ENCODE data around the gene GPR62.

Gene GPR62

DNA sequence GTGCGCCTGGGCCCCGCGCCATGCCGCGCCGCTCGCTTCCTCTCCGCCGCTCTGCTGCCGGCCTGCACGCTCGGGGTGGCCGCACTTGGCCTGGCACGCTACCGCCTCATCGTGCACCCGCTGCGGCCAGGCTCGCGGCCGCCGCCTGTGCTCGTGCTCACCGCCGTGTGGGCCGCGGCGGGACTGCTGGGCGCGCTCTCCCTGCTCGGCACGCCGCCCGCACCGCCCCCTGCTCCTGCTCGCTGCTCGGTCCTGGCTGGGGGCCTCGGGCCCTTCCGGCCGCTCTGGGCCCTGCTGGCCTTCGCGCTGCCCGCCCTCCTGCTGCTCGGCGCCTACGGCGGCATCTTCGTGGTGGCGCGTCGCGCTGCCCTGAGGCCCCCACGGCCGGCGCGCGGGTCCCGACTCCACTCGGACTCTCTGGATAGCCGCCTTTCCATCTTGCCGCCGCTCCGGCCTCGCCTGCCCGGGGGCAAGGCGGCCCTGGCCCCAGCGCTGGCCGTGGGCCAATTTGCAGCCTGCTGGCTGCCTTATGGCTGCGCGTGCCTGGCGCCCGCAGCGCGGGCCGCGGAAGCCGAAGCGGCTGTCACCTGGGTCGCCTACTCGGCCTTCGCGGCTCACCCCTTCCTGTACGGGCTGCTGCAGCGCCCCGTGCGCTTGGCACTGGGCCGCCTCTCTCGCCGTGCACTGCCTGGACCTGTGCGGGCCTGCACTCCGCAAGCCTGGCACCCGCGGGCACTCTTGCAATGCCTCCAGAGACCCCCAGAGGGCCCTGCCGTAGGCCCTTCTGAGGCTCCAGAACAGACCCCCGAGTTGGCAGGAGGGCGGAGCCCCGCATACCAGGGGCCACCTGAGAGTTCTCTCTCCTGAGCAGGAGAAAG is 951 bp downstream of the GPR62 start:
- DNase-seq: peak; percentile 76

DNA sequence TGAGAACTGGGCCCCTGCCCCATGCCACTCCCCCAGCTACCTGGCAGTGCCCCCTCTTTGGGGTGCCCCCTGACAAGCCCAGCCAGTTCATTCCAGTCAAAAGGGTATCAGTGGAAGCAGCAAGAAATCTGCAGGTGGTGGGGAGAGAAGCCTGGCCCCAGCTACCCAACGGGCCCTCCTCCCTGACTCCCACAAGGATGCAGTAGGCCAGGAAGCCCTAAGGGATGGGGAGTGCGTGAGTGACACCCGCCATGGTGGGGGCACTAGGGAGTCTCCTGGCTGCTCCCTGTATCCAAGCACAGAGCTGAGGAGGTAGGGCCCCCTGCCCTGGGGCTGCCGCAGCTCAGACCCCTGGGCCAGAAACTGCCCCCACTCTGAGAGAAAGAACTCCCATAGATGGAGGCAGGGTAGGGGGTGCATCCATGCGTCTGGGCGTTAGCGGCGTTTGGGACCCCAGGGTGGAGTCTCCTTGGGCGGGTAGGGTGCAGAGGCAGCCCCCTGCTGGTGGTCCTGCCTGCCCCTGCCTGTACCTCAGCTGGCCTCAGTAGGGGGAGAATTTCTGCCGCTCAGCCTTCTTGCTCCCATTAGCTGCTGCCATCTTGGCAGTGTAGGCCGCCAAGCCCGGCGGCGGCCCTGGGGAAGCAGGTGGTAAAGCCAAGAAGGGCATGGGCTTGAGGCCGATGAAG is 2.5 kb downstream of the GPR62 start:
- DNase-seq: no peak

DNA sequence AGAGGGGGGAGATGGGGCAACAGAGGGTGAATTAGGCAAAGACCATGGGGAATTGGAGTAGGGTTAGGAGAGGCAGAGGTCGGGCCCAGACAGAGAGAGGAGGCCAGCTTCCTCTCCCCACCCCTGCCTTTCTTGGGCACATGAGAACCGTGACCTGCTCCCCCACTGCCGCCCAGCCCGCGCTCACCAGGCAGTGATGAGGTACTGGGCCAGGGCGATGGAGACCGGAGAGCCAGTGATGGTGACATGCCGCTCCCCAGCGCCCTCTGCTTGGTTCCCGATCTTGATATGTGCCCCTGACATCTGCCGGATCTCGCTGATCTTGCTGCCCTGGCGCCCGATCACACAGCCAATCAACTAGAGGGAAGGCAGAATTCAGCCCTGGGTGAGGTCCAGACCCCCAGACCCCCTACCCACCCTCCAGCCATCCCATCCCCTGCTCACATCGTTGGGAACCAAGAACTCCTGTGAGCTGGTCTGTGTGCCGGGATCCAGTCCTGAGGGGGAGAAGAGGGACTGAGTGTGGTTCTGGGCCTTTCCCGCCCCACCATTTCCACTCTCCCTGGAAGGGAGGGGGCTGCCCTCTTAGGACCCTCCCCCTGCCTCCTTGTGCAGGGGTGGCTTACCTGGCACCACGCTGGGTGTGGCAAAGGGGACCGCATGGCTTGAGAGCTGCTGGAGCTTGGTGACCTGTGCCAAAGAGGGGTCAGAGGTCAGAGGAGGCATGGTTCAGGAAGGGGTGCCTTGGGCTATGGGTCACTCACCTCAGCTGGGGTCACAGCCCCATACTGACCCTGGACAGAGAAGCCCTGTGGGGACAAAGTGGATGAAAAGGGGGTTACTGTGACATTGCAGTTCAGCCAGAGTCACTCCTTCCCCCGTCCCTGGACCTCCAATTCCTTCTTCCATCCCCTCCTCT is 3.7 kb downstream of the GPR62 start:
- DNase-seq: no peak

DNA sequence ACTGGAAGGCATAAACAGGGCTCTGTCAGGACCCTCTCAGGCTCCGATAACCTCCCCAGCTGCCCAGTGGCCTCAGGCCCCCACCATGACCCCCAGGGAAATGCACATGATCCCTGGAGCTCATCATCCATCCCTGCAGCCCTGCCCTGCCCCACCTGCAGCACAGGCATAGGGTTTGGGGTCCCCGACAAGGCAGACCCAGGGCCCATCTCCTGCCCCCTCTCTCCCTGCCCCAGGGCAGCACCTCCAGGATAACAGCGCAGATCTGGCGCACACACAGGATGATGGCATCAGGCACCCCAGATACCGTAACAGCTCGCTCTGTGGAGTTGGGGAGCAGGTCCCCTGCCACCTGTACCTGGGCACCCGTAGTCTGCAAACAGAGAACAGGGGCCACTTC is 4.5 kb downstream of the GPR62 start:
- DNase-seq: no peak

DNA sequence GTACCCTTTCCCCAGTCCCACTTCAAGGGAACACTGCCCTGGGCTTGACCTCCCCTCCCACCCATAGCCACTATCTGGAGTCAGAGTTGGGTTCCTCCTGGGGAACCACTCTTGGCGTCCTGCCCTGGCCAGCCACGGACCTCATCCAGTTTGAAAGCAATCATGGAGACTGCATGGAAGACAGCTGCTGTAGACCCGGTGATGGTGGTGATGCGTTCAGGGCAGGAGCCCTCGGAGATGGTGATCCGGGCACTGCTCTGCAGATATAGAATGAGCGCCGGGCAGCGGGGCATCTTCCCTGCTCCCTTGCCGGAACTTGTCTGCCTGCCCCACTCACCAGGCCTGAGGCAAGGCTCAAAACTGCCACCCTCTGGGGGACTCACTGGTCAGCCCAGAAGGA is 5.2 kb downstream of the GPR62 start:
- no peak for DNase-seq

DNA sequence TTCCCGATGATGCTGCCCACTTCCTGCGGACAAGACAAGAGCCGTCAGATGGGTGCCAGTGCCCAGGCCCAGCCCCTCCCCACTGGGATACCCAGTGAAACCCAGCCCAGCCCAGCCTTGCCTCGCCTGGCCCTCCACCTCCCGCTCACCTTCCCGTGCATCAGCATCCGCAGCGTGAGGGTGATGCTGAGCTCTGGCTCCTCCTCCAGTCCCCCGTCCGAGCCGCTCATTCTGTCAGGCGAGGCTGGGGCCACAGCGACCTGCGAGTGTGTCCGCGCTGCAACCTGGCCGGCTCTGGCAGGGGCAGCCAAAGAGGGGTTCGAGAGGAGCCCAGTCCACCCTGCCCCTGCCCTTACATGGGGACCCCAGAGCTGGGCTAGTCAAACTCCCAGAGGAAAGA is 5.8 kb downstream of the GPR62 start:
- DNase-seq: no peak

DNA sequence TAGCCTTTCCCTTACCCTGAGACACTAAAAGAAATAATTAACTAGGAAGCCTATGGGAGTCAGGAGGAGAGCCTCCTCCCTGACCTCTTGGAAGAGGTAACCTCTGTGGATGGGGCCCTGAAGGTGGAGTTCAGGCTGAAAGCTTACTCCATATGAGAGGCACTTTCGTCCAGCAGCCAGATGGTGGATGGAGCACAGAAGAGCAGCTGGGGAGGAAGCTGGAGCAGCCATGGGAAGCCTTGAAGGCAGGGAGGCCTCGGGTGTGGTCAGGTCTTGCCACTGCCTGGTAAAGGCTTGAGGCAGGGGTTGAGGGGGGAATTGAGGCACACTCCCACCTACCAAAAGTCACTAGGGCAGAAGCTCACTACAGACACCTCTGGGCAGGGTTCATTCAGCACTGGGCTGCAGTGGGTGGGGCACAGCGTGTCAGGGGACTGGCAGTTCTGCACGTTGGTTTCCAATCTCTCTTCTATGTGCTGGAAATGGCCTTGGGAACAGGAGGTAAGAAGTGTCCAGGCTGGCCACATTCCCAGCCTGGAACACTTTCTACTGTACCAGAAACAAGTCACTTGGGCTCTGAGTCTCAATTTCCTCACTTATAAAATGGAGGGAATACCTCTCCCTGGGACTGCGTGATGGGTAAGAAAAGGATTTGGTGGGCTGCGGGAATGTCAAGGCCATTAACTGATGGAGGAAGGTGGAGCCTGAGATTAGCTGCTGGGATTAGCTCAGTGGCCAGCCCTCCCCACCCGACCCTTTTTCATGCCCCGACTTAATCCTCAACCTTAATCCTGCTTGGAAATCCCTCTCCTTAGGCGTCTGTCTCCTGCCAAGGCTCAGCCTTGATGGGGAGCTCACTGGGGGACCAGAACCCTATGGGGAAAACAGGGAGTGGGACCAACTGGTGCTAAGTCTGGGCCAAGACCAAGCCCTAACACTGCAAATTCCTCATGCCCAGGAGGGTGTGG is 6.7 kb downstream of the GPR62 start:
- no peak for DNase-seq

DNA sequence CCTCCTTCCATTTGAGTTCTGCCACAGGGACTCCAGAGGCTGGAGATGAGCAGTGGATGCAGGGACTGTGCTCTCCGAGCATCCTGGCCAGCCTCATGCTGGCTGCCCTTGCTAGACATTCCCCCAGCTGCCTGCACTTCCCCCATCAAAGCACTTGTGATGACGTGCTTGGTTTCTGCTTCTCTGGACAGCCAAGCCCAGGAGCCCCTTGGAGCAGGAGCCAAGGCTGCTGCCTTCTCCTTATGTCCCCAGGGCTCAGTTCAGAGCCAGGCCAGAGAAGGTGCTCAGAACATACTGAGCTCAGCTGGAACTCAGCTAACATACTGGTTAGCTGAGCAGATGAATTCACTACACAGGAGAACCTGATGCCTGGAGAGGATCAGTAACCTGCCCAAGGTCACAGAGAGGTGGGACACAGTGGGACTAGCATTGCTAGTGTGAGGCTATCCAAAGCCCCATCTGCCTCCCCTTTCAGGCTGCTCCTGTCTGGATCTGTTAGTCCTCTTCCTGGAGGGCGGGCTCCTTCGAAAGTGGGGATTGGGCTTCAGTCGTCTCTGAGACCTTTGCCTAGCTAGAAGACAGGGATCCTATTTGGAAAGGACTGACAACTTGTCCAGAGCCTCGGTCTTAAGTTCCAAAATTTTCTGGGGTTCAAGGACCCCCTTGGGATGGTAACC is 7.8 kb downstream of the GPR62 start:
- DNase-seq: no peak

DNA sequence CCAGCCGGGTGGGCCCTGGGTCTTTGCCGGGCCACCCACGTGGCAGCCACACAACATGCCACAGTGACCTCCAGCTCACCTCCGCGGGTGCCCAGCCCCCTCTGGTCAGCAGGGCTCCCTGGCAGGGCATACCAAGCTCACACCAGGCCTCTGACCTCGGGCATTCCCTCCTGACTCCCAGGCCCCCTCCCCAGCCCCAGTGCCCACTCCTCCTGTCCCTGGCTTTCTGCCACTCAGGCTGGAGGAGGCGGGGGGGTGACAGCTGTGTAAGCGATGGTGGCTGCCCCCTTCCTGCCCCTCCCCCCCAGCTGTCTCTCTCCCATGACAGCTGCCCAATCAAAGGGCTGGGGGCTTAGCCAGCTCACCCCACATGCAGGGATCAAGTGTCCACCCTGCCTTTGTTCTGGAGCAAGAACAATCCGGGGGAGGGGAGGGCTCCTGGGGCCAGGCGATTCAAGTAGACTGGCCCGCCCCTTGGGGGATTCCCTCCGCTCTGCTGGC is 8.8 kb downstream of the GPR62 start:
- DNase-seq: no peak

DNA sequence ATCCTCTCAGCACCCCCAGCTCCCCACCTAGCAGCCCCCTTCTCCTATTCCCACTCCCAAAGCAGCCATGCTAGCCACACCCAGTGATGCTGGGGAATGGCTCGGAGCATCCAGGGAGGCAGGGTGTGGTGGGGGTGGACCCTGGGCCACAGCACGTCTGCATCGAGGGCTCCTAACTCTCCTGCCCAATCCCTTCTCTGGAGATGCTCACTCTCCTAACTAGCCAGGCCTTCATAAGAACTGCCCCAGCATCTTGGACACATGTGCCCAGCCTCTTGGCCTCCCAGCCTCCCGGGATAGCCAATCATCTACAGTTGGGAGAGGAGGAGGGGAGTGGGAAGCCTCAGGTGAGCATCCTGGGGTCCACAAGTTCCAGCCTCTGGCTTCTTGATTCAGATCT is 9.3 kb downstream of the GPR62 start:
- DNase-seq: no peak

DNA sequence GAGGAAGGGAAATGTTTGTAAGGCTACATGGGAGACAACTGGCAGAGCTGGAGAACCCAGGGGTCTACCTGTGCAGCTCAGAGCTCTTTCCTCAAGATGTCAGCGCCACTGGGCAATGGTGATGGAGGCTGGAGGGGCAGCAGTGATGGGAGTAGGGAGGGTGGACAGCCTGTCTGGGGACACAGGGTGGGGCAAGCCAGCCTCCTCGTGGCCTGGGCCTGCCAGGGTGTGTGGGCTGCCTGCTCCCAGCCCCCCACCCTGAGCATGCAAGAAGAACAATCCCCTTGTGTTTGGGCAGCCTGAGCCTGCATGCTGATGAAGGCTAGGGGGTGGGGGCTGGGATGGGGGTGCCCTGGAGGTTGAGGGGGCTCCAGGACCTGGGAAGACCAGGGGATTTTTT is 10.8 kb downstream of the GPR62 start:
- no peak for DNase-seq

DNA sequence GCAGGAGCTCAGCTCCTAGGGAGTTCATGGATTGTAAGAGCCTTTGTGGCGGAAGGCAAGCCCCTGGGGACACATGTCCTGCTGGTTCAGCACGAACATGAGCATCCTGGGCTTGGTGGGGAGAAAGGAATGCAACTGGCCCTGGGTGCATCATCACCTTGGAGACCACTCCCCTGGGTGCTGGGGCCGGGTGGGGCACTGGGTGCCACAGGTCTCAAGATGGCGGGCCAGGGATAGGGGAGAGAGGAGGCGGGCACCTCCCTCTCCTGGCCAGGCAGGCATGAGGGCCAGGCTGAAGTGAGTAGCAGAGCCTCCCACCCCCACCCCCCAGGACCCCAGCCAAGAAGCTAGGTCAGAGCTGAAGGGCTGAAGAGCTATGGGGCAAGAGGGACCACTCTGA is 11.3 kb downstream of the GPR62 start:
- DNase-seq: no peak

DNA sequence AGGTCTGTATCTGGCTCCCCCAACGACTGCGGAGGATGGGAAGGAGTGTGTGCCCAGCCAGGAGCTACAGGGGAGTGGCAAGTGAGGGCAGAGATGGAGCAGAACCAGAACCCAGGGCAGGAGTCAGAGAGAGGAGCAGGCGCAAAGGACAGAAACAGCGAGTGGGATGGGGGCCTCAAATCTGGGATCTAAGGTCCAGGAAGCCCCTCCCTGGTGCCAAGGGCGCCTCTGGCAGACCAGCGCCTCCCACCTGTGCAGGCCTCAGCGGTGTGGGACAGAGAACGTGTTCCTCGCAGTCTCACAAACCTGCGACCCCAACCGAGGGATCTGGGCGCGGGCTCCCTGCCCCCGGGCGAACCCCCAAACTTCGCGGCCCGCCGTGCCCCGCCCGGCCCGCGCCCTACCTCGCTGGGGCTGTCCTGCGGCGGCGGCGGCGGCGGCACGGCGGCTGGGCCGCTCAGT is 11.8 kb downstream of the GPR62 start:
- DNase-seq: no peak

DNA sequence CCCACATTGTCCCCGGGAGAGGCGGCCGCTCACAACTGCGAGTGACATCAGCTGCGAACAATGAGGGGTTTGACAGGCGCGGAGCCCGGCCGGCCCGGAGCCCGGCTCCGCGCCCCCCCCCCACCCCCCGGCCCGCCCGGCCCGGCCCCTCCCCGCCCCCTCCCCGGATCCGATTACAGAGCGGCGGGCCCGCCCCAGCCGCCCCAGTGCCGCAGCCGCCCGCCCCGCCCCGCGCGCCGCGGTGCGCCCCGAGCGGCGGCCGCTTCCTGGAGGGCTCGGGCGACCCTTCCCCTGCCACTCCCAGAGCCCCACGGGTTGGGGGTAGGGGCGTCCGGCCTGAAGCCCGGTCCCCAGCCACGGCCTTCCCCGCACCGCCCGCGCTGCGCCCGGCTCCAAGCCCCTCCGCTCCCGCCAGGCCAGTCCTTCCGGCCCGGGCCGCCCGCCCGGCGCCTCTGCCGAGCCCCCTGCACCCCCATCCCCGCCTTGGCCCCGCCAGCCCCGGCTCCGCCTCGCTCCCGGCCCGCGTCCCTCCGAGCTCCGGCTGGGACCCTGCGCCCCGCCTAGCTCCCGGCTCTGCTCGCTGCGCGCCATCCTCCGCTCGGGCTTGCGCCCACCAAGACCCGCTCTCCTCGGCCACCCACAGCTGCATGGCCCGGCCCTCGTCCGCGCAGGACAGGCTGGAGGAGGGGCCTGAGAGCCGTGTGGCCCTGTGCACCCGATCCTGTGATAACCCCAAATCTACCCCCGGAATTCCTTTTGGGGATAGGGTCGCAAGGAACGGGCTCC is 12.4 kb downstream of the GPR62 start, which contains the start of gene PCBP4:
Gene PCBP4, minus strand, starts transcription at position 71 of the 786 bp plus-strand sequence. CDS start 6,214 bp downstream, outside the sequence.
- DNase-seq: no peak

DNA sequence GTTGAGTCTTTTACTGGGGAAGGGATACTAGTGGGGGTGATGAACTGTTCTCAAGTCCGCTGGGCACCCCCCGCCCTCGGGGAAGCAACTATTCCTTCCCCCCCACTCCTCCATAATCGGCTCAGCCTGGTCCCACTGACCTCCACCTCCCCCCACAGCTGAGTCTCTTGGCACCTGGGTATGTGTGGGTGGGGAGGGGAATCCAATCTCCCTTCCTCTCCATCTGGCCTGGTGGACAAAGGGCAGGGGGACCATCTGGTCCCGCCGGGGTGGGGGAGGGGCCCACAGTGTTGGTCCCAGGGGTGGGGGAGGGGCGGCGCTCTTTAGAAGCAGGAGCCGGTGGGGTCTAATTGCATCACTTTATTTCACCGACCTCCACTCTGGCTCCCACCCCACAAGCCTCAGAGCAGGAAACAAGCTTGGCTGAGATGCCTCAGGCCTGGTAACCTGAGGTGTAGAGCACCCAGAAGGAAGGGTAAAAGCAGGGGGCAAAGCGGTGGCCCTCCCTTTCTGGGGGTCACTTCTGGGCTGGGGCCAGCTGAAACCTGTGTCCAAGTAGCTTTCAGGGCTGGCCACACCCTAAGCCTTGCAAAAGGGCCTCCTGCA is 13.1 kb downstream of the GPR62 start:
- no peak for DNase-seq

DNA sequence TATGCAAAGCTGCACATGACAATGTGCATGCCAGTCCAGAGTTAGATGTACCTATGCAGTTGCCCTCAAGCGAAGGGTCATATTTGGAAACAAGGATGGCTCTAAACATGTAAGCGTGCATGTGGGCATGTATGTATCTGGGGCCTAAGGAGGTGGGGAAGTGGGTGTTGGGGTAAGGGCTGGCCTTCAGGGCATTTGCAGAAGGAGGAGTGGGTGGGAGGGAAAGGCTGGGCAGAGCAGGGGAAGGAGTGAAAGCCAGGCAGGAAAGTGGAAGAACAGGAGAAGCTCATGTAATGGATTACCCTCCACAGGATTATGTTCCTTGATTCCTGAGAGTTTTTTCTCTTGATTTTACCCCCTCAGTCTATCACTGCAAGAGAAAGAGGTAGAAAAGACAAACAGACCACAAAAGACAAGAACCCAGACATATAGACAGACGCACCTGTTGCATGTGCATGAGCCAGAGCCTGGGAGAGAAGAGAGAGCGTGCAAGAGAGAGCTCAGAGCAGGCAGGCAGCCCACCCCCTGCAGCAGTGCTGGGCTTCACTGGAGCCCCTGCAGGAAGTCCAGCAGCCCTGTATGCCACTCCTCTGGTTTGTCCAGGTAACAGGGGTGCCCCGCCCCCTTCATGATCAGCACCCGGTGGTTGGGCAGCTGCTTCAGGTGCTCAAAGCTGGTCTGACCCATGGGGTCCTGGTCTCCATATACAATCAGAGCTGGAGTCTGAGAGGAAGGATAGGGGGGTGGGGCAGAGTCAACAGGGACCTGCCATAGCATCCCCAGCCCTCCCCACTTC is 13.9 kb downstream of the GPR62 start:
- no peak for DNase-seq

DNA sequence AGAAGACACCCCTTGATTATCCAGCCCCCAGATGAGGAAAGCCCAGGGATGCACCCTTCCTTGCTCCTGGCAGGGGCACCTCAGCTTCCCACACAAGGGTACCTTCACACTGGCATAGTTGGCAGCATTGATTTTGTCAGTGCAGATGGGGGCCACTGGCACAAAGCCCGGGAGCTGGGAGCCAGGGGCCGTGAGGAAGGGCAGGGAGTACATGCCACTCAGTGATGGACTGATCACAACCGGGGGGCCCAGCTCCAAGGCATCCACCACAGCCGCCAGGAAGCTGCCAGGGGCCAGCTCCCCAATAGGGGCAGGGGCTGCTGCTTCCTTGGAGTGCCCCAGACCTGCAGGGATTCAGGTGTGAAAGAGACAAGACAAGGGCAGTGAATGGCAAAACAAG is 14.7 kb downstream of the GPR62 start:
- no peak for DNase-seq

DNA sequence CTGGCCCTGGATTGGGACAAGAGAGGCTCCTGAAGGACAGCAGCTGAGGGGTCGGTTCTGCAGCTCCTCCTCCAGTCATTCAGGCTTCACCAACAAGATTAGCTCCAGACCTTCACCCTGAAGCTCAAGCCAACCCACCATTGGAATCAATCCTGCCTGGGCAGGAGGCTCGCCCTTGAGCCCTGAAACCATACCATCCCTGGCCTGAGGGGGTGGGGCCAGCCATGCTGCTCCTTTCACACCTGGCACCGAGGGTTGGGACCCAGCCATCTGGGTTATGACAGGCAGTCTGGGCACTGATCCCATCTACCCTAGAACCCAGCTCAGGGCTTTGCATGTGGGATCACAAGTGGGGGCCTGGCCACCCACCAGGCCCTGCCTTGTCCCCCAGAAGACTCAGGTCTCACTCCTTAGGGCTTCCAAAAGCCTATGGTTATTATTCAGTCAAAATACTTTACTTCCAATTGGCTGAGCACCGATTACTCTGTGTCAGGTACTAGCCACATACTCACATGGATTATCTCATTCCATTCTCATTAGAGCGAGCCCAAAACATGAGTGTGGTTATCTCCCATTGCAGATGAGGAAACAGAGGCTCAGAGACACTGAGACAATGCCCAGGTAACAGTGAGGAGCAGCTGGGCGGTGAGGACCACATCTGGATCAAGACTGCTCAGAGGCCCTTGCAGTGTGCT is 15.6 kb downstream of the GPR62 start:
- no peak for DNase-seq
